LHCN-M2 (cell line): ENCODE results near the gene SGSM2. TPM values are rescaled to one million over a fixed set of nuclear protein-coding genes. Genes with fewer than 3 reads are reported as not detected.

Experiments used
- DNase-seq: peaks from one replicate; pipeline ENCODE4 v3.0.0-alpha.2; 2012; ENCODE audit warnings: low read depth
- polyA plus RNA-seq: library from polyadenylated mRNA; unstranded; fragments of >200 nt; gene quantifications from one replicate; pipeline ENCODE4 v1.2.1, GENCODE V29; 2012; ENCODE audit warnings: missing spikeins
- total RNA-seq: library from RNA; depleted of rRNA; stranded (reverse); fragments of >200 nt; gene quantifications from 2 replicates; pipeline ENCODE4 v1.2.3, GENCODE V29; 2014; rRNA removed

SGSM2 gene
- 33.0 and 36.1 TPM in 2 replicates for total RNA-seq
- polyA plus RNA-seq: 25.0 TPM

DNA sequence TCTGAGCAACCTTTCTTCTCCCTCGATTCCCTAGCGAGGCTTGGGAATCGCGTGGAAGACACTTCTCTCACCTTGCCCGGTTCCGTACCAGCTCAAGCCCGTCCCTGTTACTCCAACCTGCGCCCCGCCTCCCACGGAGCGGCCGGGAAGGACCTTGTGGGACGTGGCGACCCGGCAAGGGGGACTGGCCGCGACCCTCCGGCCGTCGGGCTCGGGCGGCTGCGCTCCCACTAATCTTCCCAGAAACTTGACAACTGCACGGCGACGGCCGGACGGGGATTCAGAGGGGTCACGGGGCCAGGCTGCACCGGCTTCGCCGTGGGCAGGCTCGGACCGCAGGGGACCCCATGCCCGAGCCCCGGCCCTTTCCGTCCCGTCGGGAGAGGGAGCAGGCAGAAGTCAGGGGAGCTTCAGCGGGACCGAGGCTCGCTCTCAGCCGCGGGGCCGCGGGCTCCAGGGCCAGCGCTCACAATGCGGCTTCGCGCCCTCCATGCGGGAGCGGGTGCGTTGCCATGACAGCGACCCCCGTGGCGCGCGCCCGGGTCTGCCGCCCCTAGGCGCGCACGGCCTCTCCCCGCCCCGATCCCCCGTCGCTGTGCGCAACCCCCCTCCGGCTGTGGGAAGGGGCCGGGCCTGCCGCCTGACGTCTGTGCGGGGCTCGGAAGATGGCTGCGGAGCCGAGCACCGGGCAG is at the start of gene SGSM2:
TSS of gene SGSM2 (plus strand) at position 650 of the 692 bp plus-strand sequence. CDS start 188 bp downstream, outside the sequence.
- DNase-seq: peak; percentile 23

DNA sequence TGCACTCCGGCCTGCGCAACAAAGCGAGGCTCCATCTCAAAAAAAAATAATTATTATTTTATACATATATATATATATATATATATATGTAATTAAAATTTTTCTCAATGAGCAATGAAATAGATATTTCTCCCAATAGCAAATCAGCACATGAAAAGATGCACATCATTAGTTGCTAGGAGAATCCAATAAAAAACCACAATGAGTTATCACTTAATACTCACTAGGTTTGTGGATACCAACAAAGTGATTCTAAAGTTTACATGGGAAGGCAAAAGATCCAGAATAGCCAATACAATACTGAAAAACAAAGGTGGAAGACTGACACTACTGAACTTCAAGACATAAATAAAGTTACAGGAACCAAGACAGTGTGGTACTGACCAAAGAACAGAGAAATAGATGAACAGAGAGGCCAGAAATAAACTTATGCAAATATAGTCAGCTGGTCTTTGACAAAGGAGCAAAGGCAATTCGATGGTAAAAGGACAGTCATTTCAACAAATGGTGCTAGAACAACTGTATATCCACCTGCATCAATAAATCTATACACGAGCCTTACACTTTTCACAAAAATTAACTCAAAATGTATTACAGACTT is 47.3 kb upstream of the SGSM2 start:
- peak; percentile 23 for DNase-seq

DNA sequence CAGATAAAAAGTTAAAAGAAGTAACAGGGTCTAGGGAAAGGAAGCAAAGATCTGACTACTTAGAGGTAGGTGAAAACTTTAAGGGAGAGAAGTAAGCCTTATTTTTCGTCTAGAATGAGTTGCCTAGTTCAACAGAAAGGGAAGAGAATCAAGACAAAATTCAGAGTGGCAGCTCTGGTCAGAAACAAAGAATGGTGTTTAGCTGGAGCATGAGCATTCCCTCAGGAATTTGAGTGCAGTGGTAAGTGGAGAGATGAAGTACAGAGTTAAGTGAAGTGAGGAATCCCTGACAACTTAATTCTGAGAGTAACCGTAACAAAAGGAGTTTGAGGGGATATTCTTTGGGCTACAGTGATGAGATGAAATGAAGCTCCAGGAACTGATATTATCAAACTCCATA is 45.2 kb upstream of the SGSM2 start:
- no peak for DNase-seq

GRCh38 chr17:2295575-2295974 is 41.7 kb upstream of the SGSM2 start:
- DNase-seq: no peak

DNA sequence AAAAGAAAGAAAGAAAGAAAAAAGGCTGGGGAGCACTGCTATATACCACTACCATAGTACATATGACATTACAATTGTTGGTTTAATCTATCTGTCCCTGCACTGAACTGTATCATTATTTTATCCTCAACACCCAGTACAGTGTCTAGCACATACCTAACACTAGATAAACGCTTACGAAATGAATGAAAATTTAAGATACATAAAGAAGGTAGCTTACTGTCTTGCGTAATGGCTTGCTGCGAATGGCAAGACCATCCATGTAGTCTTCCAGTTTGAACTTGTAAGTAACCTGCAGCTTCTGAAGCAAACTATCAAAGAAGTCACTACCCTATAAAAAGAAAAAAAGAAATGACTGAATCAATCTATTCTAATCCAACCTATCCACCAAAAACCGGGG is 40.3 kb upstream of the SGSM2 start:
- DNase-seq: no peak

- no peak for DNase-seq
Measured at GRCh38 chr17:2299136-2299535, 38.2 kb upstream of the SGSM2 start.

DNA sequence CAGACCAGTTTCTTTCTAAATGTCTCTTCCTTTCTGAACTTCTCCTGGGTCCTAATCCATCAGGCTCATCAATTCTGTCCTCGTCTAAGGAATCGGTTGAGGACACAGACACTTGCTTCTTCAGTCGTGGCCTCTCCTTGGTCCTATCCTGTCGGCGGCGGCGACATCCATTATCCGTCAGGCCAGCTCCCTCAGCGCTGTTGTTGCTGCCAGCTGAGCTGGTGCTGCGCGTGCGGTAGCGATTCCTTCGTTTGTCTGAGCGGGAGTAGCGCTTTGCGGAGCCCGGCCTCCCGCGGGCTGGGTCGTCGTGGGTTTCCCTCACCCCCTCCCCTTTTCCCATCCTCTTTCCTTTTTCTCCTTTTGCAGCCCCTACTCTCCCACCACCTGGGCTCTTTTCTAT is 37.5 kb upstream of the SGSM2 start:
- DNase-seq: no peak

- DNase-seq: no peak
Measured at GRCh38 chr17:2302778-2303203, 34.5 kb upstream of the SGSM2 start.

- DNase-seq: peak; percentile 85
Measured at GRCh38 chr17:2303204-2304188, 33.8 kb upstream of the SGSM2 start, which contains the start of the genes SMG6 and SRR. Gene SMG6, minus strand, starts transcription at chr17:2303785. Its CDS starts 65 bp downstream, at chr17:2303720. Gene SRR, plus strand, starts transcription at chr17:2303950. Its CDS starts 11,611 bp downstream, at chr17:2315561.

- no peak for DNase-seq
Measured at GRCh38 chr17:2304931-2305330, 32.4 kb upstream of the SGSM2 start.

GRCh38 chr17:2309338-2310154 is 27.8 kb upstream of the SGSM2 start:
- DNase-seq: no peak

DNA sequence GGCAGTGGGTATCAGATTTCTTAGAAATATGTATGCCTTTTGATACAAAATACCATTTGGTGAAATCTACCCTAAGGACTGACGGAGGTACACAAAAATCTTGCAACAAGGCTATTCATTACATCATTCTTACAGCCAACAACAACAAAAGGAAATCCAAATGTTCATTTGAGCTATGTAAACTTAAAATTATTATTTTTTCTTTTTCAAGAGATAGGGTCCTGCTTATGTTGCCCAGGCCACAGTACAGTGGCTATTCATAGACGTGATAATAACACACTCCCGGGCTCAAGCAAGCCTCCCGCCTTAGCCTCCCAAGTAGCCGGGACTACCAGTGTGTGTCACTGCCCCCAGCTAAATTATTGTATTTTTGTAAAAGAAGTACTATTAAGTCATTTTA is 24.6 kb upstream of the SGSM2 start:
- no peak for DNase-seq

GRCh38 chr17:2316916-2317205 is 20.4 kb upstream of the SGSM2 start:
- DNase-seq: peak; percentile 47

GRCh38 chr17:2317796-2318195 is 19.5 kb upstream of the SGSM2 start:
- no peak for DNase-seq

DNA sequence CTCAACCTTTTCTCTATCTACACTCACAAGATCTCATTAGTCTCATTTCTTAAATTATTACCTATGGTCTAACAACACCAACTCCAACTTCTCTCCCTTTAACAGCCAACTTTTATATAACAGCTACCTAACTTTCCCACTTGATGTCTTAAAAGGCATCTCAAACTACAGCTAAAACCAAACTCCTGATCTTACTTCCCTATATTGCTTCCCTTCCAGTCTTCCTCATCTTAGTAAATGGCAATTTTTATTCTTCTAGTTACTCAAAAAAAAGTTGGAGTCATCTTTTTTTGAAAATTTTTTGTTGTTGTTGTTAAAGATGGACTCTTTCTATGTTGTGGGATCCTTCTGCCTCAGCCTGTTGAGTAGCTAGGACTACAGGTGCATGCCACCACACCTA is 18.2 kb upstream of the SGSM2 start:
- no peak for DNase-seq

DNA sequence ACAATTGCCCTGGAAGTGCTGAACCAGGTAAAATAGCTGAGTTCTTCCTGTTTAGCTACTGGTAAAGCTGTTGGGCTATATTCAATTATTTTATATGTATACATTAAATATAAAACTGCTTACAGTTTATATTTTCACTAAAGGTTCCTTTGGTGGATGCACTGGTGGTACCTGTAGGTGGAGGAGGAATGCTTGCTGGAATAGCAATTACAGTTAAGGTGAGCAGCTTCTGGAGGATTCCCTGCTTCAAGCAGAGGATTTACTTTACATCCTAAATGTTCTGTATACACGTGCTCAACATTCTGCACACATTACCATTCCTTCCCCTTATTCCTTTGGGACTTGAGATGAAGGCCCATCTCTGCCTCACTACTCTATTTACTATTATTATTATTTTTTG is 15.9 kb upstream of the SGSM2 start:
- DNase-seq: no peak

GRCh38 chr17:2323629-2324314 is 13.5 kb upstream of the SGSM2 start:
- DNase-seq: no peak

DNA sequence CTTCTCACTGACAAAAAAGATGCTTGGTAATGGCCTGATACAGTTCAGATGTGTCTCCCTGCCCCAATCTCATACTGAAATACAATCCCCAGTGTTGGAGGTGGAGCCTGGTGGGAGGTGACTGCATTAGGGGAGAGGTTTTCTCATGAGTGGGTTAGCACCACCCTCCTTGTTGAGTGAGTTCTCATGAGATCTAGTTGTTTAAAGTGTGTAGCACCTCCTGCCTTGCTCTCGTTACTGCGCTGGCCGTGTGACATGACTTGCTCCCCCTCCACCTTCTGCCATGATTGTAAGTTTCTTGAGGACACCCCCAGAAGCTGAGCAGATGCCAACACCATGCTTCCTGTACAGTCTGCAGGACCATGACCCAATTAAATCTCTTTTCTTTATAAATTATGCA is 6.0 kb upstream of the SGSM2 start:
- DNase-seq: no peak

DNA sequence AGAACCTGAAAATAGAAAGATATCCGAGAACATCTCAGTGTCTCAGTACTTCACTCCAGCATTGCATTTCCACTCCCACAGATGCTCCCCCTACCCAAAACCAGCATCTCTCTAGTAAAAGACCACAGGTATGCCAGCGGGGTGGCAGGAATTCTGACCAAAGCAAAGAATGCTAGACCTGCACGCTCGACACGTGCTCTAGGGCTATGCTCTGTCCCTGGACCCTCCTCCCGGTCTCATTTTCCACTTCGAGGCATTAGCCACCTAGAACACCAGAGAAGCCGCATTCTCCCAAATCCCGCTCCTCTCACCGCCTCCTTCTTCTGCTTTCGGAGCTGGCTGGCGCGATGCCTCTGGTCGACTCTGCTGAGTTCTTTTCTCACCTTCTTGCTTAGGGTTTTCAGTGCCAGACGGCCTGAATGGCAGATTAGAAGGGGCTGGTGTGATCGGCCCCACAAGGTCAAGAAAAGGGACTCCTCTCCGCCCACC is 1.5 kb upstream of the SGSM2 start:
- DNase-seq: peak; percentile 13

- DNase-seq: peak; percentile 86
Measured at GRCh38 chr17:2336215-2336851, 968 bp upstream of the SGSM2 start, which contains the start of gene TSR1. Gene TSR1, minus strand, starts transcription at chr17:2336457. Its CDS starts 30 bp downstream, at chr17:2336427.
